GM13976 (cell line): Measurements from ENCODE around the gene CENPF.

Experiments used
- DNase-seq: peaks from one replicate; pipeline ENCODE4 v3.0.0; 2012; ENCODE audit warnings: low spot score
- CTCF ChIP-seq: IDR thresholded peaks from 2 replicates; pipeline ENCODE4 v1.5.1; 2012; ENCODE audit warnings: borderline replicate concordance, mild to moderate bottlenecking; ENCODE audit not compliant: insufficient read depth; ENCODE audit errors: extremely low read depth, missing control alignments, control extremely low read depth
- in situ Hi-C: fragments of 300-500 bp; cut with MboI; formaldehyde crosslinking; loops from one replicate; pipeline ENCODE4 v1.12.0; 2022; ENCODE audit warnings: low sequenced_read_pairs, mixed read lengths, inconsistent platforms; ENCODE audit not compliant: unreplicated experiment

CENPF gene

GRCh38 chr1:214615109-214615508 is 12.1 kb downstream of the CENPF start:
- in situ Hi-C loops = no loop called here
- no peak for DNase-seq
- TF ChIP-seq CTCF = no peak

- TF ChIP-seq CTCF = no peak
- in situ Hi-C loops = no loop called here
- DNase-seq = no peak
Observed at GRCh38 chr1:214615871-214616270, 12.9 kb downstream of the CENPF start.

- in situ Hi-C loops = no loop called here
- no peak for DNase-seq
- TF ChIP-seq CTCF = no peak
Observed at GRCh38 chr1:214617246-214617645, 14.3 kb downstream of the CENPF start.

- no peak for TF ChIP-seq CTCF
- no peak for DNase-seq
- in situ Hi-C loops = no loop called here
Observed at GRCh38 chr1:214617843-214618242, 14.8 kb downstream of the CENPF start.

GRCh38 chr1:214621236-214621635 is 18.2 kb downstream of the CENPF start:
- in situ Hi-C loops = no loop called here
- no peak for DNase-seq
- no peak for TF ChIP-seq CTCF

GRCh38 chr1:214623430-214623829 is 20.4 kb downstream of the CENPF start:
- in situ Hi-C loops = no loop called here
- no peak for DNase-seq

More at GRCh38 chr1:214623430-214623829, 20.4 kb downstream of the CENPF start:
- TF ChIP-seq CTCF = no peak
